Lower leg skin (tissue), 3 donors: ENCODE data around the gene SH2D7.

ENCODE experiments used
- CTCF ChIP-seq, 3 donors: fragments of 450-650 bp; IDR thresholded peaks; one replicate each; pipeline ENCODE4 v1.5.1; 2016; ENCODE audit warnings: antibody characterized with exemption in 3 of 3, mild to moderate bottlenecking in 3 of 3, moderate library complexity in 2 of 3
- POLR2A ChIP-seq, 2 donors: fragments of 450-650 bp; IDR thresholded peaks; one replicate each; pipeline ENCODE4 v1.6.1; 2016 to 2017; ENCODE audit warnings: antibody characterized with exemption in 2 of 2, mild to moderate bottlenecking in 1 of 2, moderate library complexity in 1 of 2

DNA sequence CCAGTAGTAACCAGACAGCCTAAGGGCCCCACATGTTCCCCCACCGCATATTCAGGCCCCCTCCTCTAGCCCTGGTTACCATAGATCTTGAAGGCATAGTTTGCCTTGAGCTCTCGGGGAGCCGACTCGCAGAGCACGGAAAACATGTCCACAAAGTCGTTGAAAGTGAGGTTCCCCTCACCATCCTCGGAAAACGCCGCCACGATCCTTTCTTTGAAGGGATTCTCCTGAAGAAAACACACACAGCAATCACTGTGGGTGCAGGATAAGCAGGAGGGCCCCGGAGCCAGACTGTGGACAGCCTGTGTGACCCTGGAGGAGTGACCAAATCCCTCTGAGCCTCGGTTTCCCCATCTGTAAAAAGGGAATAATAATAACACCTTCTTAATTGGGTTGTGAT lies 16.8 kb downstream of the SH2D7 start:
- TF ChIP-seq CTCF (IDR thresholded peaks at IDR 0.05) = no peak
- TF ChIP-seq POLR2A (IDR thresholded peaks at IDR 0.05) = no peak
